CD4-positive, CD25-positive, alpha-beta regulatory T cell (primary cell): ENCODE data around the gene GABBR2. TPM values are rescaled to one million over a fixed set of nuclear protein-coding genes. Genes with fewer than 3 reads are reported as not detected.

Source experiments
- ATAC-seq, 2 donors: fragments of 150-1000 bp; cut with Tn5 transposase; one replicate each; pipeline ENCODE4 v1.10.0; 2021; ENCODE audit warnings: low read depth in 2 of 2, moderate number of reproducible peaks in 2 of 2, moderate library complexity in 1 of 2
- DNase-seq, 3 donors: peaks; one replicate each; pipeline versions ENCODE4 v3.0.0 to v3.0.0-alpha.2; 2012 to 2022; ENCODE audit warnings: mixed read lengths in 1 of 3
- H3K27ac ChIP-seq: one replicate; pipeline ENCODE4 v1.7.0; 2013; ENCODE audit warnings: mild to moderate bottlenecking, low read length; ENCODE audit not compliant: insufficient read depth, poor library complexity, severe bottlenecking
- H3K27me3 ChIP-seq: one replicate; pipeline ENCODE4 v1.7.0; 2013; ENCODE audit warnings: low read length; ENCODE audit not compliant: control insufficient read depth, insufficient read depth
- H3K36me3 ChIP-seq: one replicate; pipeline ENCODE4 v1.7.0; 2013; ENCODE audit warnings: mild to moderate bottlenecking, low read length, moderate library complexity; ENCODE audit not compliant: control insufficient read depth, insufficient read depth
- H3K4me1 ChIP-seq: 2 replicates; pipeline ENCODE4 v1.7.0; 2013; ENCODE audit warnings: mild to moderate bottlenecking, low read length; ENCODE audit not compliant: insufficient read depth, control insufficient read depth, poor library complexity, severe bottlenecking
- H3K4me3 ChIP-seq: one replicate; pipeline ENCODE4 v1.7.0; 2013; ENCODE audit warnings: low read depth, mild to moderate bottlenecking, low read length, moderate library complexity
- H3K9me3 ChIP-seq, 2 experiments: 1 replicate in 1 of 2; 2 replicates in 1 of 2; pipeline ENCODE4 v1.7.0; 2013; ENCODE audit warnings: low read length in 2 of 2, mild to moderate bottlenecking in 1 of 2, moderate library complexity in 1 of 2; ENCODE audit not compliant: control insufficient read depth in 2 of 2
- H3K27ac Mint-ChIP-seq, 3 donors: one replicate each; pipeline ENCODE4 v1.8.0; 2020 to 2022; ENCODE audit warnings: mild to moderate bottlenecking in 3 of 3, mixed read lengths in 3 of 3, moderate library complexity in 2 of 3
- H3K27me3 Mint-ChIP-seq: one replicate; pipeline ENCODE4 v1.8.0; 2022; ENCODE audit warnings: mild to moderate bottlenecking, mixed read lengths
- H3K36me3 Mint-ChIP-seq: one replicate; pipeline ENCODE4 v1.8.0; 2020; ENCODE audit warnings: mixed read lengths
- H3K4me1 Mint-ChIP-seq, 4 donors: one replicate each; pipeline ENCODE4 v1.8.0; 2020 to 2022; ENCODE audit warnings: mixed read lengths in 4 of 4, mild to moderate bottlenecking in 1 of 4
- H3K4me3 Mint-ChIP-seq, 4 donors: one replicate each; pipeline ENCODE4 v1.8.0; 2020 to 2022; ENCODE audit warnings: mild to moderate bottlenecking in 4 of 4, mixed read lengths in 4 of 4, moderate library complexity in 3 of 4
- H3K9me3 Mint-ChIP-seq, 7 donors: one replicate each; pipeline ENCODE4 v1.8.0; 2020 to 2022; ENCODE audit warnings: mixed read lengths in 7 of 7, mild to moderate bottlenecking in 3 of 7, moderate library complexity in 2 of 7
- polyA plus RNA-seq, 4 donors: library from polyadenylated mRNA; unstranded; fragments of 300-500 nt; fragmentation: Illumina TruSeq; gene quantifications; one replicate each; pipeline ENCODE4 v1.2.3, GENCODE V29; 2021
- total RNA-seq: library from RNA; stranded (reverse); gene quantifications from one replicate; pipeline ENCODE4 v1.2.3, GENCODE V29; 2022

GABBR2 gene
- total and polyA plus RNA-seq, 5 donors from 2014 or later = not detected

- no peak overlapping the region for H3K4me3 ChIP-seq
- no peaks in the 10 kb centered on the region for H3K9me3 ChIP-seq
- Mint-ChIP-seq H3K9me3 (peaks cover 0 to 1% (median 0%) of the 10 kb centered on the region in 7 donors), H3K4me3 (no peak overlapping the region), H3K27me3 (peaks cover 7% of the 10 kb centered on the region), H3K36me3 (no peaks in the 10 kb centered on the region), H3K27ac (no peak overlapping the region), H3K4me1 (no peaks in the 10 kb centered on the region)
- no peak overlapping the region for H3K27ac ChIP-seq
- DNase-seq (no peak), ATAC-seq (no peak)
- H3K27me3 ChIP-seq = no peaks in the 10 kb centered on the region
- no peaks in the 10 kb centered on the region for H3K36me3 ChIP-seq
- no peaks in the 10 kb centered on the region for H3K4me1 ChIP-seq
These were observed 111.4 kb downstream of the GABBR2 start for GRCh38 chr9:98597236-98597771.

- Mint-ChIP-seq H3K9me3 (peaks cover 0 to 1% (median 0%) of the 10 kb centered on the region in 7 donors), H3K36me3 (no peaks in the 10 kb centered on the region), H3K27me3 (peaks cover 6% of the 10 kb centered on the region), H3K4me3 (no peak overlapping the region), H3K4me1 (no peaks in the 10 kb centered on the region), H3K27ac (no peak overlapping the region)
- Histone ChIP-seq H3K4me1 (no peaks in the 10 kb centered on the region), H3K36me3 (no peaks in the 10 kb centered on the region), H3K27ac (no peak overlapping the region), H3K4me3 (no peak overlapping the region), H3K9me3 (no peaks in the 10 kb centered on the region), H3K27me3 (no peaks in the 10 kb centered on the region)
- DNase-seq (no peak), ATAC-seq (no peak)
These were observed 112.2 kb downstream of the GABBR2 start for GRCh38 chr9:98596486-98596885.

- Histone ChIP-seq H3K4me3 (no peak overlapping the region), H3K9me3 (no peaks in the 10 kb centered on the region), H3K27ac (no peak overlapping the region), H3K4me1 (no peaks in the 10 kb centered on the region), H3K36me3 (no peaks in the 10 kb centered on the region), H3K27me3 (no peaks in the 10 kb centered on the region)
- Mint-ChIP-seq H3K9me3 (peaks cover 0 to under 1% (median 0%) of the 10 kb centered on the region in 7 donors), H3K4me1 (no peaks in the 10 kb centered on the region), H3K4me3 (no peak overlapping the region), H3K27me3 (peaks cover 6% of the 10 kb centered on the region), H3K36me3 (no peaks in the 10 kb centered on the region), H3K27ac (no peak overlapping the region)
- ATAC-seq = no peak
- no peak for DNase-seq
These were observed 114.1 kb downstream of the GABBR2 start for GRCh38 chr9:98594546-98595160.

GRCh38 chr9:98593354-98594253 is 115.1 kb downstream of the GABBR2 start:
- no peaks in the 10 kb centered on the region for H3K27me3 ChIP-seq
- ATAC-seq = no peak
- H3K36me3 Mint-ChIP-seq = no peaks in the 10 kb centered on the region
- no peaks in the 10 kb centered on the region for H3K9me3 ChIP-seq
- peaks cover 6% of the 10 kb centered on the region for H3K27me3 Mint-ChIP-seq
- no peaks in the 10 kb centered on the region for H3K36me3 ChIP-seq
- H3K9me3 Mint-ChIP-seq = no peaks in the 10 kb centered on the region
- H3K4me1 ChIP-seq = no peaks in the 10 kb centered on the region
- no peak overlapping the region for H3K4me3 Mint-ChIP-seq
- no peak overlapping the region for H3K27ac Mint-ChIP-seq
- DNase-seq = no peak
- no peak overlapping the region for H3K27ac ChIP-seq
- H3K4me1 Mint-ChIP-seq = no peaks in the 10 kb centered on the region
- no peak overlapping the region for H3K4me3 ChIP-seq

GRCh38 chr9:98591696-98592095 is 117.0 kb downstream of the GABBR2 start:
- H3K36me3 ChIP-seq = no peaks in the 10 kb centered on the region
- Mint-ChIP-seq H3K27me3 (peaks cover 10% of the 10 kb centered on the region), H3K36me3 (no peaks in the 10 kb centered on the region), H3K9me3 (no peaks in the 10 kb centered on the region), H3K4me3 (no peak overlapping the region), H3K27ac (no peak overlapping the region), H3K4me1 (no peaks in the 10 kb centered on the region)
- H3K4me3 ChIP-seq = no peak overlapping the region
- H3K27ac ChIP-seq = no peak overlapping the region
- H3K4me1 ChIP-seq = no peaks in the 10 kb centered on the region
- no peaks in the 10 kb centered on the region for H3K9me3 ChIP-seq
- peaks cover 2% of the 10 kb centered on the region for H3K27me3 ChIP-seq
- ATAC-seq (no peak), DNase-seq (no peak)

GRCh38 chr9:98590101-98590500 is 118.6 kb downstream of the GABBR2 start:
- H3K9me3 Mint-ChIP-seq = no peaks in the 10 kb centered on the region
- peaks cover 3% of the 10 kb centered on the region for H3K27me3 ChIP-seq
- DNase-seq (no peak), ATAC-seq (no peak)
- H3K4me1 ChIP-seq = no peaks in the 10 kb centered on the region
- no peak overlapping the region for H3K27ac Mint-ChIP-seq
- H3K9me3 ChIP-seq = no peaks in the 10 kb centered on the region
- H3K4me1 Mint-ChIP-seq = no peaks in the 10 kb centered on the region
- H3K27me3 Mint-ChIP-seq = peaks cover 10% of the 10 kb centered on the region
- H3K36me3 ChIP-seq = no peaks in the 10 kb centered on the region
- no peak overlapping the region for H3K27ac ChIP-seq
- no peaks in the 10 kb centered on the region for H3K36me3 Mint-ChIP-seq
- no peak overlapping the region for H3K4me3 ChIP-seq
- no peak overlapping the region for H3K4me3 Mint-ChIP-seq

GRCh38 chr9:98589102-98589501 is 119.6 kb downstream of the GABBR2 start:
- peaks cover 10% of the 10 kb centered on the region for H3K27me3 Mint-ChIP-seq
- H3K4me1 Mint-ChIP-seq = no peaks in the 10 kb centered on the region
- Histone ChIP-seq H3K27me3 (peaks cover 3% of the 10 kb centered on the region), H3K36me3 (no peaks in the 10 kb centered on the region), H3K4me1 (no peaks in the 10 kb centered on the region), H3K27ac (no peak overlapping the region), H3K4me3 (no peak overlapping the region), H3K9me3 (no peaks in the 10 kb centered on the region)
- no peaks in the 10 kb centered on the region for H3K36me3 Mint-ChIP-seq
- no peak overlapping the region for H3K27ac Mint-ChIP-seq
- H3K9me3 Mint-ChIP-seq = no peaks in the 10 kb centered on the region
- ATAC-seq (no peak), DNase-seq (no peak)
- no peak overlapping the region for H3K4me3 Mint-ChIP-seq
